Measurements from ENCODE around the gene FHAD1.

Gene FHAD1

GRCh38 chr1:15331180-15331579 is 84.2 kb downstream of the FHAD1 start:
- DNase-seq = no peak

- DNase-seq = no peak
Observed at GRCh38 chr1:15331734-15332133, 84.7 kb downstream of the FHAD1 start.

GRCh38 chr1:15332525-15332924 is 85.5 kb downstream of the FHAD1 start:
- no peak for DNase-seq

- no peak for DNase-seq
Observed at GRCh38 chr1:15332952-15333715, 86.1 kb downstream of the FHAD1 start.

- DNase-seq = no peak
Observed at GRCh38 chr1:15334995-15335394, 88.0 kb downstream of the FHAD1 start.

DNA sequence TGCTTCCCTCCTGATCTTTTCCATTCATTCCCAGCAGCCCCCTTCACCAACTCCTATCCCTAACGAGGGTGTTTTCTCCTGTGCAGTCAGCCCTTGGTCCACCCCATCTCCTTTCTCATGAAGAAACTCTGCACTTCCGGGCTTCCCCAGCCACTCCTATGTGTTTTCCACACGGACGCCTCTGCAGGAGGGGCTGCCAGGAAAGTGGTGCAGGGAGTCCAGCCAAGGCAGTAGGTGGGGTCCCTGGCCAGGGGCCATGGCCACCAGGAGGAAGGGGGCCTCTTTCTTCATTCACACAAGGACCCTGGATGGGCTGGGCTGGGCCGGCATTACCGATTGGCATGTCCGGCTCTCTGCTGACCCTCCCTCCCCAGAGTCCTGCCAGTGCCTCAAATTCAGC is 89.8 kb downstream of the FHAD1 start:
- DNase-seq = no peak

DNA sequence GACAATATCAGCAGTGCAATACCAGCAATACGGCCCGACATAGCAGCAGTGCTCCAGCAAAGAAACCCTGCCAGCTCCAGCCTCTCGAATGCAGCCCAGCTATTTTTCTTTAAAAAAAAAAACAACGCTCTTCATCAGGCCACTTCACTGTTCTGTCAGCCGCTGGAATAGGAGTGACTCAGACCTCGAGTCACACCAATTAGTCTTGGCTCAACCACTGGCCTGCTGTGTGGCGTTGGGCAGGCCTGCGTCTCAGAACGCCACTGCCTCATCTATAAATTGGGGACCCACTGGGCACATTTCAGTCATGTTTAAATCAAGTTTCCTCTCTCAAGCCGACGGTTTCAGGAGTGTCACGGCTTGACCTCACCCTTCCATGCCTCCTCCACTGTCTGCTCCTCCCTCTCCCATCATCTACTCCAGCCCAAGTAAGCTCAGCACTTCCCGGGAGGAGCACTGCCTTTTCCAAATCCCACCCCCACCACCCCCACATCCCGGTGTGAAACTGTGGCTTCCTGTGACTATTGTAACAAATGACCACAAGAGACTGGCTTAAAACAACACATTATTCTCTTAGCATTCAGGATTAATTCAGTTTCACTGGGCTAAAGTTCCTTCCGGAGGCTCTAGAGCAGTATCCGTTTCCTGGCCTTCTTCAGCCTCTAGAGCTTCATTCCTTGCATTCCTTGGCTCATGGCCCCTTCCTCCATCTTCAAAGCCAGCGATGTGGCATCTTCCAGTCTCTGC is 90.8 kb downstream of the FHAD1 start:
- no peak for DNase-seq

DNA sequence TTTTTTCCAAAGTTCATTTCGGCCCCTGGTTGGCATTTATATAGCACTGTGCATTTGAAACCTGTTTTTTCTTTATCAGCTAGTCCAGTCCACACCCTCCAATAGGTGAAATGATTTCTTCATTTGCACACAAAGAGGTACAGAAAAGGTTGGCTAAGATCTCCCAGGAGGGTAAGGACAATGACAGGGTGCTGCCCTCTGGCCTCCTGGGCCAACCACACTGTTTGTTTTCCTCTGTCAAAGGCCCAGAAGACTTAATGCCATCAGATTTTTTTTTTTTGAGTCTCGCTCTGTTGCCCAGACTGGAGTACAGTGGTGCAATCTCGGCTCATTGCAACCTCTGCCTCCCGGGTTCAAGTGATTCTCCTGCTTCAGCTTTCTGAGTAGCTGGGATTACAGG is 92.5 kb downstream of the FHAD1 start:
- DNase-seq = no peak

- DNase-seq = no peak
Observed at GRCh38 chr1:15341228-15341627, 94.2 kb downstream of the FHAD1 start.

DNA sequence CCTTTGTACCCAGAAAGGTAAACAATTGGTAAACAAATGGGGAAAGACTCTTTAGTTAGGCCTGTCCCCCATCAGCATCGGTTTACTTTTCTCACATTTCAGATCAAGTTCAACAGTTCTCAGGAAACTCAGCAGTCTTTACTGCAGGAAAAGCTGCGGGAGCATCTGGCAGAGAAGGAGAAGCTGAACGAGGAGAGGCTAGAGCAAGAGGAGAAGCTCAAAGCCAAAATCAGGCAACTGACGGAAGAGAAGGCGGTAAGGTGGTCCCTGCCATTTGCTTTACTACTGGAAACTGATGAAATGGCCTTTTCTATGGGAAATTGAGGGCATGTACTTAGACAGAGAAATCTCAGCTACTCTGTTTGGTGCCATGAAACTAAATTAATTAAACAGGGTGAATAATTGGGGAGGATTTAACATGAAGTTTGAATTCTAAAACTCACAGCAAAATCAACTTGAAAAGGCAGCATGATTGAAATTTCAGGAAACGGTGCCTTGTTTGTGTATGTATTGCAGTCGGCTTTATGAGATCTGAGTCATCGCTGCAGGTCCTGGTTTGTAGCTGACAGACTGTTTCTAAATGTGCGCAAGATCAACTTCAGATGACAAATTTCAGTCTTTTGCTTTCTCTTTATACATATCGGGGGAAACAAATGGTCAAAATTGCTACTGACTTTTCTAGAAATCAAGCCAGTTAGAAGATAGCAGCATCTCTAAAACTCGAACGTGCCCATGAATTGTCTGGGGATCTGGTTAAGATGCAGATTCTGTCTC is 94.8 kb downstream of the FHAD1 start:
- DNase-seq = no peak

DNA sequence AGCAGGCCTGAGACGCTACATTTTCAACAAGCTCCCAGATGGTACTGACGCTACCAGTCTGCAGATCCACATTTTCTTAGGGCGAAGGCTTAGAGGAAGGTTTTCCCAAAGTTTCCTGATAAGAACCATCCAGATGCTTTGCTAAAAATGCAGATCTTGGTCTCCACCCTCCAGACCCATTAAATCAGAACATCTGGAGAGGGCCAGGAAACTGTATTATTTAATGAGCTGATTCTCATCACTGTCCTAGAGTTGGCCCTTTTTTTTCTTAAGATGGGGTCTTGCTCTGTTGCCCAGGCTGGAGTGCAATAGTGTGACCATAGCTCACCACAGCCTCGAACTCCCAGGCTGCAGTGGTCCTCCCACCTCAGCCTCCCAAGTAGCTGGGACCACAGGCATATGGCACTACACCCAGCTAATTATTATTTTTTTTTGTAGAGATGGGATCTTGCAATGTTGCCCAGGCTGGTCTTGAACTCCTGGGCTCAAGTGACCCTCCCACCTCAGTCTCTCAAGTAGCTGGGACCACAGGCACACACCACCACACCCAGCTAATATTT is 95.5 kb downstream of the FHAD1 start:
- DNase-seq = no peak

DNA sequence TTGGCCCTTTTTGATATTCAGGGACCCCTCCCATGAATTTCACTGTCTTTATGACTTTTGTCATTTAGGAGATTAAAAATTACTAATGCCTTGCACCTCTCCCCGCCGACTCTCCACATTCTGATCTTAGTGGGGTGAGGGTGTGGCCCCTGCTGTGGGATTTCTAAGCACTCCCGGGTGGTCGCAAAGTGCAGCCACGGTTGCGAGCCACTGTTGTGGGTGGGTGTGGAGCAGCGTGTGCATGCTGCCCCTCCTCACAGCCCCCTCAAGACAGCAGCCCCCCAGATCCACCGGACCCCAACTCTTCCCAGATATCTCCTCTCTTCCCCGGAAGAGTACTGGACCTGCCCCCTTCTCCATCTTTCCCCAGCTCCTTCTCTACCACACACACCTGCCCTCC is 96.1 kb downstream of the FHAD1 start:
- DNase-seq = no peak

- DNase-seq = no peak
Observed at GRCh38 chr1:15343729-15344128, 96.7 kb downstream of the FHAD1 start.

GRCh38 chr1:15344380-15344779 is 97.4 kb downstream of the FHAD1 start:
- DNase-seq = no peak

GRCh38 chr1:15344800-15345704 is 98.0 kb downstream of the FHAD1 start:
- no peak for DNase-seq

DNA sequence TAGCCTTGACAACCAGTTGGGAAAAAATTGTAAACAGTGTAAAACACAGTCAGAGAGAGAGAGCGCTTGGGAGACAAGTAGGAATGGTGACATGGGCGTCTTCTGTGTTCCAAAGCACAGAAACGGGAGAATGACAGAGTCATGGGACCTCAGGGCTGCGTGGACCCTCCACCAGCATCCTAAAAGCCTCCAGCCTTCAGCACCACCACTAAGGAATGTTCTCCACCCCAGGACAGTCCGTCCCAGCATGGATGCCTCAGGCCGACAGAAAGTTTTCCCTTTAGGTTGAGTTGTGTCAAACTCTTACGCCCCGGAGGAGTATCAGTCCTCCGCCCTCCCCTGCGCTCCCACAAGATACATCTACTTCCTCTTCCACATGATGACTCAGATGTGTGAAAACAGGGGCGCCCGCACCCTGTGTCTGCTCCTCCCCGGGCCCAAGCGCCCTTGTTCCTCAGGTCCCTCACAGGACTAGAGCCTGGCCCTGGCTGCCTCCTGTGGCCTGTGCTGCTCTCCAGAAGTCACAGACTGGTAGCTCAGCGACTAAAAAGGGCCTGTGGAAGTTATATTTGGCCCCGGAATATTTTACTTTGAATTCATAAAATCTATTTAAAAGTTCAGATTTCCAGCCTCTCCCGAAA is 98.8 kb downstream of the FHAD1 start:
- DNase-seq = no peak

GRCh38 chr1:15346346-15347030 is 99.5 kb downstream of the FHAD1 start:
- no peak for DNase-seq

GRCh38 chr1:15347182-15347581 is 100.2 kb downstream of the FHAD1 start:
- DNase-seq = no peak

- DNase-seq = no peak
Observed at GRCh38 chr1:15348648-15349047, 101.6 kb downstream of the FHAD1 start.

GRCh38 chr1:15349133-15349532 is 102.1 kb downstream of the FHAD1 start:
- DNase-seq = no peak

- DNase-seq = no peak
Observed at GRCh38 chr1:15350151-15350550, 103.1 kb downstream of the FHAD1 start.

Data from NCI-H2171 treated with DMSO at 0.1 percent for 48 hours (cell line).